ENCODE data around the gene LTB4R.

DNA sequence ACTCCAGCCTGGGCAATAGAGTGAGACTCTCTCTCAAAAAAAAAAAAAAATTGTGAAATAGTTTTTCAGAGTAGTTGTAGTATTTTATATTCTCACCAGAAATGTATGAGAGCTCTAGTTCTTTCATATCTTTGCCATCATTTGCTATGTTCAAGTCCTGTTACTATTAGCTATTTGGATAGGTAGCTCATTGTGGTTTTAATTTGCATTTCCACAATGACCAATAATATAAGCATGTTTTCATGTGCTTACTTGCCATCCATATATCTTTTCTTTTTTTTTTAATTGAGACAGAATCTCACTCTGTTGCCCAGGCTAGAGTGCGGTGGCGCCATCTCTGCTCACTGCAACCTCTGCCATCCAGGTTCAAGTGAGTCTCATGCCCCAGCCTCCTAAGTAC lies 36.9 kb downstream of the LTB4R start:
- TF ChIP-seq, protein P1, sequence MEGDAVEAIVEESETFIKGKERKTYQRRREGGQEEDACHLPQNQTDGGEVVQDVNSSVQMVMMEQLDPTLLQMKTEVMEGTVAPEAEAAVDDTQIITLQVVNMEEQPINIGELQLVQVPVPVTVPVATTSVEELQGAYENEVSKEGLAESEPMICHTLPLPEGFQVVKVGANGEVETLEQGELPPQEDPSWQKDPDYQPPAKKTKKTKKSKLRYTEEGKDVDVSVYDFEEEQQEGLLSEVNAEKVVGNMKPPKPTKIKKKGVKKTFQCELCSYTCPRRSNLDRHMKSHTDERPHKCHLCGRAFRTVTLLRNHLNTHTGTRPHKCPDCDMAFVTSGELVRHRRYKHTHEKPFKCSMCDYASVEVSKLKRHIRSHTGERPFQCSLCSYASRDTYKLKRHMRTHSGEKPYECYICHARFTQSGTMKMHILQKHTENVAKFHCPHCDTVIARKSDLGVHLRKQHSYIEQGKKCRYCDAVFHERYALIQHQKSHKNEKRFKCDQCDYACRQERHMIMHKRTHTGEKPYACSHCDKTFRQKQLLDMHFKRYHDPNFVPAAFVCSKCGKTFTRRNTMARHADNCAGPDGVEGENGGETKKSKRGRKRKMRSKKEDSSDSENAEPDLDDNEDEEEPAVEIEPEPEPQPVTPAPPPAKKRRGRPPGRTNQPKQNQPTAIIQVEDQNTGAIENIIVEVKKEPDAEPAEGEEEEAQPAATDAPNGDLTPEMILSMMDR (IDR thresholded peaks at IDR 0.05): no peak
- TF ChIP-seq POLR2A (IDR thresholded peaks at IDR 0.05): no peak

Measured in upper lobe of left lung (tissue), 4 donors.